NCI-H1105 (cell line): ENCODE data around the gene CPED1.

Experiments used
- DNase-seq: peaks from one replicate; lab custom pipeline; 2025; lab: John Stamatoyannopoulos, UW

The CPED1 gene

DNA sequence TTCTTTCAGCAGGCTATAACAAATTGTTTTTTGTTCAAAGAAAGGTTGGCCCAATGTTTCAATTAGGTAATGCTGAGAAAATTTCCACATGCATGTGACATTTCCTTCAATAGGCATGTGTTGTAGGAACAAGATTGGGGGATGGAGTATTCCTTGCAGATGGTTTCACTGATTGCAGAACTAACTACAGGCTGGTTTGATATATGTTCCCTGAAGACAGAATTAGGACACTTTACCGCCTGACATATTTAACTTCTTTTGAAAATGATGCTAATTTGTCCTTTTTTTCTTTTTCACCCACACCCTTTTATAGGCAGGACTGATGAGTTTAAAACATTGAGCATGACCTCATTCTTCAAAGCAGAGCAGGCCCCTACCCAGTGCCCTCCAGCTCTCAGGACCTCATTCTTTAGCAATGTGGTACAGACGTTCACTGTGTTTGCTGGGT lies 163.3 kb downstream of the CPED1 start:
- no peak for DNase-seq

DNA sequence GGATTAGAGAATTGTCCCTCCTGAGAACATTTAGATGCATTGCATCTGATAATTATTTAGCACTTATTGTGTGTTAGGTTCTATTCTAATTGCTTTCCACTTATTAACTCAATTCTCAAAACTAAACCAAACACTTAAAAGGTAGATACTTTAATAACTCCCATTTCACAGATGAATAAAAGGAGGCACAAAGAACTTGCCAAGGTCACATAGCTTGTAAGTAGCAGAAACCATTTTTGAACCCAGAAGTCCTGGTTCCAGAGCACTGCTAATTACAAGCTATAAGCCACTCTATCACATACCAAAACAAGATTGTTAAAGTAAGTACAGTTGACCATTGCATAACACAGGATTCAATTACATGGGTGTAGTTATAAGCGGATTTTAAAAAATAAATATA lies 164.9 kb downstream of the CPED1 start:
- no peak for DNase-seq

DNA sequence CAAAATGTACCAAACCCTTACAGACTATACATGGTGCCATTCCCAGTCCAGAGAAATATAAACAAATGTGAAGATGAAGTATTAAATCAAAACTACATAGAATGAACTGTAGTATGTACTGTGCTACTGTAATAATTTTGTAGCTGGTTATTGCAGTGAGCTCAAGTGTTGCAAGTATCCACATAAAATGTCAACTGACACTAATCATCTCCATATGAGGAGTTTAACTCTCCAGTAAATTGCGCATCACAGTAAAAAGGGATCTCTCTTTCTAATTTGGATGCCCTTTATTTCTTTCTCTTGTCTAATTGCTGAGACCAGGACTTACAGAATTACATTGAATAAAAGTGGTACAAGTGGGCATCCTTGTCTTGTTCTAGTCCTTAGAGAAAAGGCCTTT lies 165.5 kb downstream of the CPED1 start:
- no peak for DNase-seq

GRCh38 chr7:121156825-121157224 lies 168.3 kb downstream of the CPED1 start:
- no peak for DNase-seq

DNA sequence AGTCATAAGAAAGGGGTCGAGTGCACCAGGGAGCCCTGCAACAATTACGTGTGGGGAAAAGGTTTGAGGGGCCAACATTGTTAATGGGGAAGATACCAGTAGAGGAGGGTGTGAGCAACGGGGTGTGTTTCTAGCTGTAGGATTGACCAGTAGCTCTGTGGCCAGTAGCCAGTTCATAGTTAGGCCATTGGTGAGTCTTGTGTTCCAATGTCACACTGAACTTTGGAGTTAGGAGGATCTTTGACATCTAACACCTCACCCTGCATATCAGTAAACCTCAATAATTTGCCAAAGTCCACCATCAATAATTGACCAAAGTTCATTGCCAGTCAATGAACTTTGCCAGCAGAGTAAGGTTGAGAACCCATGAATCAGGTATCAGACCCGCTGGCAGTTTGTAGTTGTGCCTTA lies 168.8 kb downstream of the CPED1 start:
- no peak for DNase-seq

DNA sequence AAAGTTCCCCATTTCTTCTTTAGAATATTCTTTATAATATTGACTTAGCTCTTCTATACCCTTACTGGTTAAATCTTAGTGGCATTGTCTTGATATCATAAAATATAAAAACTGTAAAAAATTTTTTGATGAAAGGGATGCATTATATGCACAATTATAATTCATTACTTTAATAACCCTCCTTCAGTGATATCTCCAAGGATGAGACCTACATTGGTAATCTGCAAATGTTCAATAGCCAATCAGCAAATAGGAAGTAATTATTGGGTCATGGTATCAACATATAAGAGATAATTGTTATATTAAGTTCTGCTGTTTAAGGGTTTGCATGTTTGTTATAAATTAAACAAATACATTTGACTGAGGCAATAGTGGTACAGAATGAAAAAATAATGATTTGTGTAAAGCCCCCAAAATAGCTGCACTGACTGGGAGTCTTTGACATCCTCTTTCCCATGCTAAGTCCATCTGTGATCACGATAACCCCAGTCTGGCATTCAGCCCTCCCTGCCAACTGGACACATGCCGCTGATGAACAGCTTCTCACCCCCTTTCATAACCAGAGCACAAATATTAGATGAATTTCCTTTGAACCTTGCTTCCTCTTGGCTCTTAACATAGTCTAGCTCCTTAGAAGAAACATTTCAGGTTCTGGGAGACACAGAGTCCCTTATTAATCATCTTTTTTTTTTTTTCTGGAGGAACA lies 169.5 kb downstream of the CPED1 start:
- DNase-seq, result no peak

GRCh38 chr7:121158665-121159064 lies 170.2 kb downstream of the CPED1 start:
- no peak for DNase-seq

GRCh38 chr7:121159553-121159952 lies 171.0 kb downstream of the CPED1 start:
- DNase-seq, result no peak

DNA sequence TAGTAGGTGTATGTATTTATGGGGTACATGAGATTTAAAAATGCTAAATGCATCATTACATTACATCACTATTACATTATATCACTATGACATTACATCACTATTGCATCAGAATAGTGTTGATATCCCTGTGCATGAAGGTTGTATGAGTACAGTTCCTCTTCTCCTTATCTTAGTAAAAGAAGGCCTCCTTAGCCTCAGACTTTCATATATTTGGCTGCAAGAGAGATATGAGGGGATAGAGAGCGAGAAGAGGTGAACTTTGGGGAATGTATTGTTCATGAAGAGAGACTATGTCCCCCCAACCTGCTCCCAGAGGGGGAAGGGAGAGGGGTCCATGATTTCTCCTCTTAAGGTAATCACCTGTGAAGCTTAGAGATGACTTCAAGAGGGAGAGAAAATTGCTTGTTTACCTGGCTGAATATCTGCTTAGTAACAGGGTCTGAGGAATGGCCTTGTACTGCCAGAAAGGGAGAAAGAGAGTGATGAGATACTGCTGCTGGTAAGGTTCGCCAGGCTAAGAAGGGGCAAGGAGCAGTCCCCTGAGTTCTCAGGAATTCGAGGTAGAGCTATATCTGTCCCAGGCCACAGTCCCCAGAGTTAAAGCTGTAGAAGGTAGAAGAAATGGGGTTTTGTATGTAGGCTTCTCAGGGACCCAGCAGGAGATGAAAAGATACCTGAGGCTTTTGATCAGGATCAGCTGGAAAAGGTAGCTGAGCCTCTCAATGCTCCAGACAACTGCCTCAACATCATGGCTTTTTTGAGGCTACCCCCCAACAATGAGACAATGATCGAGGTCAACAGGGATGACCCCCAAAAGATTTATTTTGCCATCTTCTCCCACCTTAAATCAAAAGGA lies 171.9 kb downstream of the CPED1 start:
- DNase-seq, result no peak

DNA sequence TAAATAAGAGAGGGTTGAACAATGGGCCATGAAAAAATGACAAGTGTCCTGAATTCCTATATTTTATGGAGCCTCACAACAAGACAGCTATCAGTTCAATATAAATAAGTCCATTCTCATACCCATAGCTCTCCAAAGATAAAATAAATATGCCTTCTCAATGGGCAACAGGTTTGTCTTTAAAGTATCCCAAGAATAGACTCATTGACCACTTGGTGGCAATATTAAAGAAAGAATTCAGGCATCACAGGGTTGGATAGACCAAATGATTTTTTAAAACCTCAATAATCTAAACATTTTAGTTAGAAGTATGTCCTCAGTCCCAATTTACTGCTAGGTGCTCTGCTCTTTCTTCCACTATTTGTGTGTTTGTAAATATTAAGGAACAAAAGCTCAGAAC lies 175.2 kb downstream of the CPED1 start:
- DNase-seq, result no peak

- no peak for DNase-seq
Observed at GRCh38 chr7:121164247-121164646, 175.7 kb downstream of the CPED1 start.

GRCh38 chr7:121166916-121167315 lies 178.4 kb downstream of the CPED1 start:
- DNase-seq, result no peak

GRCh38 chr7:121167971-121168370 lies 179.5 kb downstream of the CPED1 start:
- no peak for DNase-seq

DNA sequence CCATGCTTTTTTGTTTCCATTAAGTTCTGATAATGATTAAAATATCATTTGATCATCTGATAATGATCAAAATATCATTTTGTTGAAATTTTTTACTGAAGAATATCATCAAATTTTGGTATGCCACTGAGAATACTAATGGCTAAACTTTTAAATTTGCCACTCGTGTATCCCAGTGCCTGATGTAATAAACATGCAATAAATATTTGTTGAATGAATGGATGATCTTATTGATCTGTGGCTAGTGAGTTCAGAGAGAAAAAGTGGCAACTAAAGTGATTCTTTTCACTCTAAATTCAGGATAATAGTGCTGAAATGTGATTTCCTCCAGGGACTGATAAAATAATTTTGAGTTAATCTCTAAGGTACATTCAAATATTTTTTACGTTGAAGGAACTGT lies 181.0 kb downstream of the CPED1 start:
- no peak for DNase-seq

DNA sequence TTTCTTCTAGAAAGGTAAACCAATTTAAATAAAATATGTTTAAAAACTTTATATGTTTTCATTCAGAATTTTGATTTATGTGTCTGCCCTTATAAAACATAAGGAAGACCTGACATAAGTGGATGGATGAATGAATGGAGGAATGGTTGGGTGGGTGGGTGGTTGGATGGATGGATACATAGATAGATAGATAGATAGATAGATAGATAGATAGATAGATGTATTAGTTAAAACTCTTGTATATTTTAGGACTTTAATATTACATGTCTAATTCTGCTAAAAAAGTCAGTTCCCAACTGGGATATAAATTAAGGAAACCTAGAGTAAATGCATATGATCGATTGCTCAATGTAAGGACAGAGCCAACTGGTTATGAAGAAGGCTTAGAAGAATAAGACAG lies 184.0 kb downstream of the CPED1 start:
- no peak for DNase-seq

- DNase-seq, result no peak
Observed at GRCh38 chr7:121175826-121176225, 187.3 kb downstream of the CPED1 start.

DNA sequence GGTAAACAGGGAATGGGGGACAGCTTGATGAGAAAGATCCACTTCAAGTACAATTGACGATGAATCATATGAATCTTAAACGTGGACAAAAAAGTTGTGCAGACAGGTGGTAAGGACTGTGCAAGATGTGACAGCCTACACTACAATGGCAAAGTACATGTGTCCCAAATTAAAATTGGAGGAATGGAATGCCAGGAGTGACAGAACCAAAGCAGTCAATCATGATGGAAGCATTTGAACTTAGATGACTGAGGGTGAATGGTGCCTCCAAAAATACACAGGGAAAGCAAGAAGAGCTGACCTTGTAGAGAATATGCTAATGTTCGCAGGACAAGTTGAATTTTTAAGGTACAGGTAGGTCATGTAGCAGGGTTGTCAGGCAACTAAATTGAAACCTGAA lies 189.9 kb downstream of the CPED1 start:
- no peak for DNase-seq

GRCh38 chr7:121178869-121179497 lies 190.5 kb downstream of the CPED1 start:
- no peak for DNase-seq

- no peak for DNase-seq
Observed at GRCh38 chr7:121180436-121181063, 192.0 kb downstream of the CPED1 start.

GRCh38 chr7:121181357-121181756 lies 192.8 kb downstream of the CPED1 start:
- no peak for DNase-seq

DNA sequence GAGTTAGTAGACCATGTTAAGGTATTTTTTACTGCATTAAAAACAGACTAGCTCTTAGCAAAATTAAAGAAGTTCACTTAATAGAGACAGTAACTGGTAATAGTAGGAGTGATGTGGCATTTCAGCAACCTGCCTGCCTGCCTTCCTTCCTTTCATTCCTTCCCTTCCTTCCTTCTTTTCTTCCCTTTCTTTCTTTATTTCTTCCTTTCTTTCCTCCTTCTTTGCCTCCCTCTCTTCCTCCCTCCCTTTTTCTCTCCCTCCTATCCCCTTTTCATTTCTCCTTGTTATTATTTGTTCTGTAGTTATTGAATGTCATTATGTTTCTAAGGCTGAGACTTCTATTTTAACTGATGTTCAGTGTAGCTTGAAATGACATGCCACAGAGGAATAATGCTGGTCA lies 193.8 kb downstream of the CPED1 start:
- no peak for DNase-seq

GRCh38 chr7:121182902-121183301 lies 194.4 kb downstream of the CPED1 start:
- no peak for DNase-seq
